Uterus (tissue), 2 donors: ENCODE data around the gene RAB19.

Experiments used
- POLR2A ChIP-seq, 2 donors: fragments of 450-650 bp; IDR thresholded peaks; one replicate each; pipeline ENCODE4 v1.6.1; 2016; ENCODE audit warnings: antibody characterized with exemption in 2 of 2, mild to moderate bottlenecking in 1 of 2, moderate library complexity in 1 of 2
- TF ChIP-seq, protein P1 (sequence below), 4 experiments: fragments of 200-600 bp in 2 of 4; fragments of 450-650 bp in 2 of 4; sonication (generic) in 2 of 4; IDR thresholded peaks; one replicate each; pipeline ENCODE4 v1.5.1; 2016 to 2019; ENCODE audit warnings: antibody characterized with exemption in 4 of 4, mild to moderate bottlenecking in 2 of 4, moderate library complexity in 1 of 4

DNA sequence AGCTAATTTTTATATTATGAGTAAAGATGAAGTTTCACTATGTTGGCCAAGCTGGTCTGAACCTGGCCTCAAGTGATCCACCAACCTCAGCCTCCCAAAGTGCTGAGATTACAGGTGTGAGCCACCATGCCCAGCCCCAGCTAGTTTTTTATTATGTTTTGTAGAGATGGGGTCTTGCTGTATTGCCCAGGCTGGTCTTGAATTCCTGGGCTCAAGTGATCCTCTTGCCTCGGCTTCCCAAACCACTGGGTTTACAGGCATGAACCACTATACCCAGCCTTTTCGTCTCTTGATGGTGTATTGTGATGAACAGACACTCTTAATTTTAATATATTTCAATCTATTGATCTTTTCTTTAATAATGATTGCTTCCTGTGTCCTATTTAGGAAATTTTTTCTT, 17.7 kb downstream of the RAB19 start:
- TF ChIP-seq, protein P1, sequence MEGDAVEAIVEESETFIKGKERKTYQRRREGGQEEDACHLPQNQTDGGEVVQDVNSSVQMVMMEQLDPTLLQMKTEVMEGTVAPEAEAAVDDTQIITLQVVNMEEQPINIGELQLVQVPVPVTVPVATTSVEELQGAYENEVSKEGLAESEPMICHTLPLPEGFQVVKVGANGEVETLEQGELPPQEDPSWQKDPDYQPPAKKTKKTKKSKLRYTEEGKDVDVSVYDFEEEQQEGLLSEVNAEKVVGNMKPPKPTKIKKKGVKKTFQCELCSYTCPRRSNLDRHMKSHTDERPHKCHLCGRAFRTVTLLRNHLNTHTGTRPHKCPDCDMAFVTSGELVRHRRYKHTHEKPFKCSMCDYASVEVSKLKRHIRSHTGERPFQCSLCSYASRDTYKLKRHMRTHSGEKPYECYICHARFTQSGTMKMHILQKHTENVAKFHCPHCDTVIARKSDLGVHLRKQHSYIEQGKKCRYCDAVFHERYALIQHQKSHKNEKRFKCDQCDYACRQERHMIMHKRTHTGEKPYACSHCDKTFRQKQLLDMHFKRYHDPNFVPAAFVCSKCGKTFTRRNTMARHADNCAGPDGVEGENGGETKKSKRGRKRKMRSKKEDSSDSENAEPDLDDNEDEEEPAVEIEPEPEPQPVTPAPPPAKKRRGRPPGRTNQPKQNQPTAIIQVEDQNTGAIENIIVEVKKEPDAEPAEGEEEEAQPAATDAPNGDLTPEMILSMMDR (IDR thresholded peaks at IDR 0.05), result no peak
- no peak for TF ChIP-seq POLR2A (IDR thresholded peaks at IDR 0.05)
